ENCODE data around the gene SATB1.

The SATB1 gene

DNA sequence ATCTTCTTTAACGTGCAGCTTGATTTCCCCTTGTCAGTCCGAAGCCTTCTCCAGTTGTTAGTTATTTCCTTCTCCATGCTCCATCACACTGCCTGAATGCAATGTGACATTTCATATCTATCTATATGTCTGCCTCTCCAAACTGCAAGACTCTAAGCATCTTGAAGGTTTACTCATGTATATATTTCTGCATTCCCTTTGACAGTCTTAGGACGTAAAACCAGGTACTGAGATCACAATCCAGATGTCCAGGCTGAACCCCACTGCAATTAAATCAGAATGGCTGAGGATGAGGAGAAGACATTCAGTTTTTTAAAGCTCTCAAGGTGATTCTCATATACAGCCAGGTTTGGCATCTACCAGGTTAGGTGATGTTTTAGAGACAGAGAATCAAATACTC, 6.1 kb upstream of the SATB1 start:
- no peak for DNase-seq (ENCODE audit: low read depth)

DNA sequence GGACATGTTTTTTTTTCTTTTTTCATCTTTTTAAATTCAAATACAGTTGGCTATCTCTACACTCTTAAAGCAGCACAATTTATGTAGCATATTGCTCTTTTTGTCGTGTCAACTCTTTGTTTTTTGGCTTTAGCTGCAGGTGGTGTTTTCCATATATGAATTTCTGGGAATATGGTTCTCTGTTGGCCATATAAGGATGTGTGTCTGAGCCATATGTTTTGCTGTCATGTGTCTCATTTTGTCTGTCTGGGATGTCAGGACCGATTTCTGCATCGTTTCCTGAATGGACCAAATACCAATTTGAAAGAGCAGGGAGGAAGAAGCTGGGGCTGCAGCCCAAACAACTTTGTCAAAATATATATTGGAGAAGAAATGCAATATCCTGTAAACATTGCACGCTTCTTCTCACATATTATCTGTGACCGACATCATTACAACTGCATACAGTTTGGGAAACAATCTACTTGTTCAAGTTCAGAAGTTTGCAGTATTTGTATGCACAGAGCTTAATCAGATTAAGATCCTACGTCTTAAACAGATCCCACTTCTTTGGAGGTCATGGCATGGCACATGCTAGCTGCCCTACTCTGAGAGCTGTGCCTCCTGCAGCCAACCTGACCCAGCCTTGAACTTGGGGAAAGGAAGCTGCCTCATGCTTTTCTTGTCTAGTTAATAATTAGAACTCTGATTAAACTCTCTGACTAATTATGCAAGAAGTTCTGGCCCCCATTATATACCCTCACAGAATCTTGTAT, 4.0 kb upstream of the SATB1 start:
- no peak for DNase-seq (ENCODE audit: low read depth)

DNA sequence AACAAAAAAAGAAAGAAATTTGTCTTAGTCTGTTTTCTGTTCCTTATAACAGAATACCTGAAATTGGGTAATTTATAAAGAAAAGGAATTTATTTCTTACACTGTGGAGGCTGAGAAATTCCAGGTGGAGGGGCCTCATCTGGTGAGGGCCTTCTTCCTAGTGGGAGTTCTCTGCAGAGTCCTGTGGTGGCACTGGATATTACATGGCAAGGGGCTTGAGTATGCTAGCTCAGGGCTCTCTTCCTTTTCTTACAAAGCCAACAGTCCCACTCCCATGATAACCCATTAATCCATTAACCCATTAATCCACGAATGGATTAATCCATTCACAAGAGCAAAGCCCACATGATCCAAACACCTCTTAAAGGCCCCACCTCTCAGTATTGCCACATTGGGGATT, 2.9 kb upstream of the SATB1 start:
- DNase-seq (ENCODE audit: low read depth) = no peak

DNA sequence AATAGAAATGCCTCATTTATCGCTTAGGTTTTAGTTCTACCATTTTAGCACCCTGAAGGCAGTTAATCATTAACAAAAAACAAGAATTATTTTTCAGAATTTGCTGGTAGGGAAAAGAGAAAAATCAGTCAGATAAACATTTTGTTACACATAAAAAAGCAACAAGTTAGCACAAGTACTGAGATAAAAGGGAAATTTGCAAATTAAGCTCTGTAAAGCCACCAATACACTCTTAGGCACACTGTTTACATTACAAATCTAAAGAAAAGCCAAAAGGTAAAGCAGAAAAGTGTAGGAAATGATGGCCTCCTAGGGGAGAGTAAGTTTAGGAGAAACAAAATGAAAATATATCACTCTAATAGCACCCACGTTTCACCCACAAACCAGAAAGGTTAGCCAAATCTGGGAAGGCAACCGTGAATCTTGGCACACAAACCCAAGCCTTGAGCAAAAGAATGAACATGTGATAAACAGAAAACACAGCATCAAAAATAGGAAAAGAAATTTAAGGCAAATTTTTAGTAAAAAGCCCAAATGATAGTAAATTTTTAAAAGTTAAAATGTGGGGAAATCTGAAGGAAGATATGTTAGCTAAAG, 1.6 kb upstream of the SATB1 start:
- DNase-seq (ENCODE audit: low read depth) = no peak

DNA sequence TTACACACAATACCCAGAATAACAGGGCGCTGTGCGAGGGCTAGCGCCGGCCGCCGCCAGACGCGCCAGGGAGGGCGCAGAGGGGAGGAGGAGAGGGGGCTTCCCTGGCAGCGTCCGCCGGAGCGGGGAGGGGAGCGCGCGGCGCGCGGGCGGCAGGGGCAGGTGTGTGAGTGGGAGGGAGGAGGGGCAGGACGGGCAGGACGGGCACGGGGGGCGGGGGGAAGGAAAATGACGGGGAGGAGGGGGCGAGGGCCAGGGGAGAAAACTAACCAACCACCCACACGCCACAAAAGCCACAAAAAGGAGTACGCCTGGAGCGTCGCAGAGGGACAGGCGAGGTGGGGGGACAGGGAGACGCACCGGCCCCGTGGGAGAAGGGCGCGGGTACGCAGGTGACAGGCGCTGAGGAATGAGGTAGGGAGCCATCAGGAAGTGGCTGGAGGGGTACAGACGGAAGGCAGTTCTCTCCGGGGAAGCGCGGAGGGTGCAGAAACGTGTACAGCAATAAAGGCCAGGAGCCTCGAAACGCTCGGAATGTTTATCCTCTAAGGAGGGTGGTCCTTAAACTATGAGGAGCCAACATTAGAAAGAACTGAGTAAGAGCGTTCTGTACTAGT, 610 bp upstream of the SATB1 start:
- peak; percentile 41 for DNase-seq (ENCODE audit: low read depth)

DNA sequence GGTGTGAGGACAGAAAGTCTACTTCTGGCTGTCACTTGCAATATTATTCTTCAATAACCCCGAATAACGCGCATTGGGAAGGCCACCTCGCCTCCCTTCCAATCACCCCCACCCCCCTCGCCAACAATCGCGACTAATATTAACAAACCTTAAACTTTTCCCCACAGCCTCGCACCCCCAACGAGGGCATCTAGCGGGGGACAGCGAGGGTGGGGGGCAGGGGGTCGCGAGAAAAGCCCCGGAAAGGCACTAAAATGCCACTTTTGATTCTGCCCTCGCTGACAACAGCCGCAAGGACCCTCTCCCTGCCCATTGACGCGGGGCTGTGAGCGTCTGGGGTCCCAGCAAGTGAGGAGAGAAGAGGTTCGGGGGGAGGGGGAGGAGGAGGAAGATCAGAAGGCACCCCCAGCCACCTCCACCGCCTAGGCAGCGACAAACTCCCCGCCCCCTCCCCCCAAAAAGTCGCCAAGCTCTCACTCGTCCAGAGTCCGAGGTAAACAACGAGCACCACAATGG, 868 bp downstream of the SATB1 start:
- DNase-seq (ENCODE audit: low read depth) = no peak

DNA sequence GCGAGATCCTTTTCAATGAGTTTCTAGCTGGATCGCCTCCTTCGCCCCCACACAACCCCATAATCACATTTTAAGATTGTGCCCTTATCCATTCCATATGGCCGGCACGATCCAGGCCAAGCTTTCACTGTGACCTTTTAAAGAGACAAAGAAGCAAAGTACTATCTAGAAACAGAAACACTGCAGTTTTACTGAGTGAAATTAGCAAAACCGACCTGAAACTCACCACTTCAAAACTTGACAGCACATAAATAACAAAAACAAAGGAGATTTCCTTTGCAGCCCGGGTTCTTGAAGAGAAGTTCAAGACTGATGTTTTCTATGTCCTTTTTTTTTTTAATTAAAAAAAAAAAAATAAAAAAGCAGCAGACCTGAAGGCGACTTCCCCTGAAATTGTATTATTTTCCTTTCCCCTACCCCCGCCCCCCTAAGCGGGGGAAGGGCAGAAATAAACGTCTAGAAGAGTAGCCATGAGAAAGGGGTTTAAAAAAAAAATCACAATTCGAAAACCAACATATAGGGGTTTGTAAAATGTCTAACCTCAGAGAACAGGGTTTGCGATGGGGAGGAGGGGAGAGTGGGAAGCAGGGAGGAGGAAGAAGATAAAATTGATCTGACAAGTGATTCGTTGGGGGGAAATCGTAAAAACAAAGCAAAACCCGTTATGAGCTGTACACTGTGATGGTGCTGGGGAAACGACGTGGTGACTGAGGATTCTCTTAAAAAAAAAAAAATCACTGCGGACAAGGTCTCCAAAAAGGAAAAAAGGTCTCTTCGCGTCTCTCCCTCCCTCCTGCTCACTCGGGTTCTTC, 1.5 kb downstream of the SATB1 start:
- no peak for DNase-seq (ENCODE audit: low read depth)

DNA sequence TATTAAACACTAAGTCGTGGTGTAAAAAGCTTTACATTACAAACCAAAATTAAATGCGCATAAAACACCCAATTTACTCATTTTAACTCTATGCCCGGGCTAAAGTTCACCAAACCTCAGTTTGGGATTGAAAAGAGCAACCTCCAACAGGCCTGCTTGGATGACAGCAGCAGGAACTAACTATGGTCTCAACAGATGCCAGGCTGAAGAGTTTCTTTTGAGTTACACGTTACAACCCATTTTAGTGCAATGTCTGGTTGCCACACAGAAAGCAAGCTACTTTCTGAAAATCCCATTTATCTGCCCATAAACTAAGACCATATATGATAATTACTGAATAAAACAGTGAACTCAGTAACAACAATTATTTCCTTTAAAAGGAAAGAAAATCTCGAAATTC, 2.2 kb downstream of the SATB1 start:
- no peak for DNase-seq (ENCODE audit: low read depth)

DNA sequence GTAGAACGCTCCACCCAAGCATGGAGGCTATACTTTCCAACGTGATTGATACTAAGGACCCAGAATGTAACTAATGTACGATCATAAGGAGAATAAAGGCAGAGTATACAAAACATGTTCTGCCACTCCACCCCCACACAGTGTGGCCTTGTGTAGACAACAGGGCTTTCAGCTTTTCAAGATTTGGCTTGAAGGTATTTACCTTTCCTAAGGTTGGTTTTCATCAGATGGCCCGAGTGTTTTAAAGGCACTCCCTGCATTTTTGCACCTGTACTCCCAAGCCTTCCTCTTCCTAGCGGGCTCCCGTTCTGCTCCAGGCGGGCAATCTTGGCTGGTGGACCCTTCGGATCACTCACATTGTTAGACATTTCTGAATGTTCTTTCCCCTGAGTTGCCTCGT, 4.6 kb downstream of the SATB1 start:
- DNase-seq (ENCODE audit: low read depth) = no peak

DNA sequence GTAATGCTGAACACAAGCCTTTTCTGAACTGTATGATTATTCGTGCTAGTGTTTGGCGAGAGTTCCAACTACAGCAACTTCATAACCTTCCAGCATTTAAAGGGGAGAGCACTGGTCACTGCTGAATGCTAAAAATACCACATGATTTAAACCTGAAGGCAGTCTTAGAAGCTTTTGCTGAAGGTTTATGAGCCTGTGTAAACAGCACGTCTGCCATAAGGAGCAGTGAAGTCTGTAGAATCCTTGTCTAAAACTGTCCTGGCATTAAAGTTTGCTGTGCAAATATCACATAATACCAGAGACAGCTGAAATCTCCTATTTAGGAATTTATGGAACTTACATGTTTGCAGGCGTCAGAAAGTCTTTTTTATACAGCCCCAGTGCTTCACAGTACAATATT, 5.9 kb downstream of the SATB1 start:
- DNase-seq (ENCODE audit: low read depth) = no peak

DNA sequence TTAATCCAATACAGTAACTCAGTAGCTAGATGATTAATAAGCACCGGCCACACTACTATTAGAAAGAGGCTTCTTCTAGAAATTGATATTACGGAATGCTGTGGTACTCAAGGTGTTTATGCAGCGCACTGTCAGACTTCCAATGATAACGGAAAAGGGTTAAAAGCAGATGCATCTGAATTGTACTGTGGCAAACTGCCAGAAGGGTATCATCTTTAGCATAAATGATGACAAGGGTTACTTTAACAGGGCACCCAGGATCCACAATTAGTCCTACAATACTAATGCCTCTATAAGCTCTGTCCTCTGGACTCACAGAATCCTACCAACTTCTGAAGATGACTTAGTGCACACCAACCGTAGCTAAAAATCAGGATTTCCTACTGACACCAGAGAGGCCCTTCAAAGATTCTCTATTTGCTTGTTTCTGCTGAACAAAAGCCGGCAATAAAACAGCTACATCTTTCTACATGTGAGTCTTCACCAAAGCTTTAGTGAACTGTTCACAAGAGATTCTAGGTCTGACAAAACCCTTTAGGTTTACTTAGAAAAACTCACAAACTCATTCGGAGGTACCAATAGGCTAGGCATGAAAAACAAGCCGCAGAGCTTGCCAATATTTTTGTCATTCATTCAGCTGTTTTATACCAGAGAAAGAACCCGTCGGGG, 7.1 kb downstream of the SATB1 start:
- DNase-seq (ENCODE audit: low read depth) = no peak

DNA sequence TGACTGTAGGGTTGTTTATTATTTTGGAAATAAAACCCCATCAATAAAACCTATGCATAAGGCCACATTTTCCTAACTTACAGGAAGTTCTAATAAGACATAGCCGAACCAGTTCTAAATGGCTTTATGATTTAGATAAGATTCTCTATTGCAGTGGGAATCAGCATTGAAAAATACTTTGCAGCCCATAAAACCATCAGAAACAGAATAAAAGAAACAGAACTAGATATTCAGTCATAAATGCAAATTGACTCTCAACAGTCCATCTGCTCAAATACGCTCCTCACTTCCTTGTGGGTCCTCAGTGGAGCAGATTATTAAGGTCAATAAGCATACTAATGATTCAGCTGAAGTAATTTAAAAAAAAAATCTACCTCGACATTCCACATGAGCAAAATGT, 8.8 kb downstream of the SATB1 start:
- no peak for DNase-seq (ENCODE audit: low read depth)

DNA sequence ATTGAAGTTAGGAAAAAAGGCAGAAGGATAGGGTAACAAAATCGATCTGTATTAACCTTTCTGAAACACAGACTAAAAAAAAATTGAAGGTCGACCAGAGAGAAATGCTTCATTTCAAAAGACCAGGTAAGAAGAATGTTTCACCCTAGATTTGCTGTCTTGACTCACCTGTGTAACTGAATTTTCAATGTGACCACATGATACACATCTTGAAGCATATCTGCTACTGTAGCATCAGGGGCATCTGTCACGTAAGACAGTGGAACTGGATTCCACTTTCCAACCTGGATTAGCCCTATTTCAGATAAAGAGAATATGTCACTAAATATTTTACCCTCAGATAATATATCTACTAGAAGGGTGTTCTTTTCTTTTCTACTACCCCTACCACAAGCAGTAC, 9.3 kb downstream of the SATB1 start:
- DNase-seq (ENCODE audit: low read depth) = no peak

DNA sequence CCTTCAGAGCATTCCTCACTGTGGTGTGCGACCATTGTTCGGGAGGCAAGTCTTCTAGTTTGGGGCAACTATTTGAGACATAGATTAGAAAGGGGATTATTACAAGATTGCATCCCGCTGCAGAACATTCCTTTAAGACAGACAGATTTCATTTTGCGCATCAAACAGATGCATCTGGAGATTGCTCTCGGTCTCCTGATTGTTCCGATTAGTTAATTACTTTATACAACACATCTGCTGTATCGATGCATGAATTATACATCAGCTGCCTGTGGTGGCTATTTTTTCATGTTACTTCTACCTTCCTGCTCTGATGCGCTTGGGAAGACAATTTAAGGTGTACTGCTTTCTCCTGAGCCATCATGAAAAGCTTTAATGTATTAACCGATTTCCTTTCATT, 10.0 kb downstream of the SATB1 start:
- no peak for DNase-seq (ENCODE audit: low read depth)

DNA sequence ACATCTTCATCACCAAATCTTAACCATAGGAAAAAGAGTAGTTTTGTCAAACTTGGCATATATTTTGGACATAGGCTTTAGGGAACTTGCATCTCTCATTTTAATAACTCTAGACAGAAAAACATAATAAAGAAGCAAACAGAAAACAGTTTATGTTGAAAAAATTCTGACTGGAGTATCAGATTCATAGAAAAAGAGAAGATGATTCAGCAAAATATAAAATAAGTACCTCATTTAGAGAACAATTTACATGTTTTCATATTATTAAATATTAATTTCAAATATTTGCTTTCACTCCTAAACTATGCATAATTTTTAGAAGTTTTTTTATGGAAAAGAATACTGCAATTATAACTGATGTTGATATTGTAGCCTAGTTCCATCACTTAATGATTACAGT, 12.5 kb downstream of the SATB1 start:
- no peak for DNase-seq (ENCODE audit: low read depth)

DNA sequence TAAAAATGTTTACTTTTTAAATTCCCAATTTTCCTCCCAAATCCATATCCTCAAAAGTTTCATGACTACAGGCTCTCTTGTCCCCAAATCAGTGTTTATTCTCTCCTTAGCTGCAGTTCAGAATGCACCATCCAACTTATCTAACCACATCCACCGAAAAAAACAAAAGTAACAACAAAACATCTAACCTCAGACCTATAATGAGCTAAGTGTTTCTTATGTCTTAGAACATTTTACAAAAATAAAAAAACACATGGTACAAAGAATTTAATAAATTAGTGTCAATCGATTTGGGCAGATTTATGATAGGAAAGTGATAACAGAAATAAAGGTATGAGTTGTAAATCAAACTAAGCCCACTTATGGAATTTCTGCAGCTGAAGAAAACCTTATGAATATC, 13.6 kb downstream of the SATB1 start:
- DNase-seq (ENCODE audit: low read depth) = no peak

DNA sequence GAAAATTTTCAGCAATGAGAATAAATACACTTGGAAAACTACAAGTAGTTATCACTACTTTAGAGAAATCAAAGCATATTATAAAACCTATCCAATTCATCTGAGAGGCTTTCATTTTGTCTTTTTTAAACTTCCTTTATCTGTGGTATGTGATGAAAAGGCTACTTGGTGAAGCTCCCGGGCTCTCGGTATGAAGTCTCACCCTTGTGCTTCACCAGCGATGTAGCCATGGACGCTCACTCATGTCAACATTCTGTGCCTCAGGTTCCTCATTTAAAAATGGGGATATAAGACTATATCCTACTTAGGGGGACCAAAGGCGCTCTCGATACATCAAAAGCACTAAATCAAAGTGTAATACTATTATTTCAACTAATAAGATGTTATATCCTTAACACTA, 14.9 kb downstream of the SATB1 start:
- DNase-seq (ENCODE audit: low read depth) = no peak

DNA sequence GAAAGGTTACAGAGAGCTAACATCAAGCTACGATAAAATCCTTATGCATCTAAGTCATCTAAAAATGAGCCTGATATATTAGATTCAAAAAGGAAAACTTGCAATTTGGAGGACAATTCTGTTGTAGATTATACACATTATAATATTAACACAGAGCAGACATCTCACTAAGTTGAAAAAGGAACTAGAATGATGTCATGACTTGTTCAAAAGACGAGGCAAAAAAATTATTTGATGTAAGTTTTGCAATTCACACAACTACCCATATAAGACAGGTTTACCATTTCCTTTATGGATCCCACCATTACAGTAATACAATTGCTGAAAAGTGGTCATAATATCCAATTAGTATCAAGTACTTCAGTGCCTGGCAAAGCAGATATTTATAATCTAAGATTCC, 15.9 kb downstream of the SATB1 start:
- no peak for DNase-seq (ENCODE audit: low read depth)

DNA sequence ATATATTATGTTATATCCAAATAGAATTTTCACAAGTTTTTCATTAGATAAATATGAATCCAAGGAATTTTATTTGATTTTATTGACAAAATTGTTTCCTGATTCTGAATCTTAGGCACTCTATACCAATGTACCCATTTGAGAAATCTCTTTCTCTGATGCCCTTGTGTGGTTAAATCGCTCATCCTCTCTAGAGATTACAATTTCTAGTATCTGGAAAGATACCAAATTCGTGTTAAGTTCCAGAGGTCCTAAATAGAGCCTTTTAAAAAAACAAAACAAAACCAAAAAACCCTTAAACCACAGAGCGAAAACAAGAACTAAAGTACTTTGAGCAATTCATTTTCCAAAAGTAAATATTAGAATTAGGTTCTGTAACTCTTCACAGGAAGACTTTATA, 20.0 kb downstream of the SATB1 start:
- DNase-seq (ENCODE audit: low read depth) = no peak

DNA sequence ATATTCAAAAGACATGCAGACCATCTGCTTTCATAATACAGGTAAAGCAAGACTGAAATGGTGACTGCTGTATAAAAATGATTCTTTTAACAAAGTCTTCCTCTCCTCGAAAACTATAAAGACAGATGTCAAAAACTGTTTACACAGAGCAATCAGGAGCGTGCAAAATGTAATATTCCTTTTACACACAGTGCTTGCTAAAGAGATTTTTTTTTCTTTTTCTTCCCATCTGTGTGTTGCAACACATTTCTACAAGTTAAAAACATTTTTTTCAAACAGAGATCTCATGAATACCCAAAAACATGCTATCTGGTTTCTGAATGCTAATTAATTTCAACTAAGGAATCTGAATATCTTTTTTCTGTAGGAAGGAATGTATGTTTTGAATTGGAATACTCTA, 22.1 kb downstream of the SATB1 start:
- no peak for DNase-seq (ENCODE audit: low read depth)

DNA sequence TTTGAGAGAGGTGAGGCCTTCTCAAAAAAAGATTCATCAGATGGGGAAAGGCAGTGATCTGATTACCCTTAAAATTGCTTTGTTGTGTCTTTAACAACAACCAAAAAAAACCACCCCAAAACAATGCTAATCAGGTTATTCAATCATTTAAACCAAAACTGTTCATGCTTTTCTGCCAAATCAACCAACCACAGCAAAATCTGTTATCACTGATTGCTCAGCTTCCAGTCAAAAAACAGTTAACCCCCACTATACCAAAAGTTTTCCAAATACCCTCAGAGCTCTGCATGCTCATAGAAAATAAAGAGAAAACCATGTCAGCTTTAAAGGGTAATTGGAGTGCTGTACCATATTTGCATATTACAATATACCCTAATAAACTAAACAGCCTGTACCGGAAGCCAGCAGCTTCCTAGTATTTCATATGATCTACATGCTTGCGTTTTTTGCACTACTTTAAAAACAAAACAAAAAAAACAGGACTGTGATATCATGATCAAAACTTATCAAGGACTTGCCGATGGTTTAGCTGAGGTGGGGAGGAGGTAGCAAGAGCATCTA, 22.8 kb downstream of the SATB1 start:
- DNase-seq (ENCODE audit: low read depth) = no peak
